ELR (cell line): ENCODE data around the gene MDM2.
A peak's percentile ranks its signal among the peaks of the same experiment; 100 is the strongest.

Source experiments
- DNase-seq: peaks from one replicate; pipeline ENCODE4 v3.0.0-alpha.2; 2015; ENCODE audit warnings: low read depth

The MDM2 gene

GRCh38 chr12:68807576-68808387, at the start of gene MDM2:
MDM2 (plus strand) TSS chr12:68808177; CDS start chr12:68808478, 301 bp downstream.
- peak; percentile 91 for DNase-seq

GRCh38 chr12:68759852-68760251, 48.1 kb upstream of the MDM2 start:
- DNase-seq, result no peak

- no peak for DNase-seq
Measured at GRCh38 chr12:68760806-68761441, 47.1 kb upstream of the MDM2 start.

GRCh38 chr12:68761442-68761812, 46.5 kb upstream of the MDM2 start:
- no peak for DNase-seq

- no peak for DNase-seq
Measured at GRCh38 chr12:68761901-68762630, 45.9 kb upstream of the MDM2 start.

GRCh38 chr12:68762691-68763090, 45.3 kb upstream of the MDM2 start:
- no peak for DNase-seq

- no peak for DNase-seq
Measured at GRCh38 chr12:68765696-68766095, 42.3 kb upstream of the MDM2 start.

GRCh38 chr12:68766646-68767045, 41.3 kb upstream of the MDM2 start:
- DNase-seq, result no peak

GRCh38 chr12:68767191-68767590, 40.8 kb upstream of the MDM2 start:
- DNase-seq, result no peak

GRCh38 chr12:68768431-68768939, 39.5 kb upstream of the MDM2 start:
- no peak for DNase-seq

- no peak for DNase-seq
Measured at GRCh38 chr12:68769941-68770340, 38.0 kb upstream of the MDM2 start.

- DNase-seq, result no peak
Measured at GRCh38 chr12:68771223-68771925, 36.6 kb upstream of the MDM2 start.

- DNase-seq, result no peak
Measured at GRCh38 chr12:68772714-68773113, 35.3 kb upstream of the MDM2 start.

GRCh38 chr12:68773582-68773981, 34.4 kb upstream of the MDM2 start:
- no peak for DNase-seq

GRCh38 chr12:68775121-68775630, 32.8 kb upstream of the MDM2 start:
- no peak for DNase-seq

GRCh38 chr12:68776976-68777610, 30.9 kb upstream of the MDM2 start:
- DNase-seq, result no peak

- DNase-seq, result no peak
Measured at GRCh38 chr12:68779280-68779679, 28.7 kb upstream of the MDM2 start.

- DNase-seq, result no peak
Measured at GRCh38 chr12:68780731-68781130, 27.2 kb upstream of the MDM2 start.

- DNase-seq, result no peak
Measured at GRCh38 chr12:68781728-68782127, 26.2 kb upstream of the MDM2 start.

GRCh38 chr12:68784015-68784414, 24.0 kb upstream of the MDM2 start:
- DNase-seq, result no peak

- DNase-seq, result peak; percentile 47
Measured at GRCh38 chr12:68785358-68785757, 22.6 kb upstream of the MDM2 start.
